IPS-15b (cell line): ENCODE results near the gene WFDC8.

Experiments used
- H3K27me3 ChIP-seq: one replicate; pipeline ENCODE4 v1.6.1; 2013; ENCODE audit warnings: low read length; ENCODE audit not compliant: control insufficient read depth, insufficient read depth
- H3K36me3 ChIP-seq: one replicate; pipeline ENCODE4 v1.6.1; 2013; ENCODE audit warnings: low read length; ENCODE audit not compliant: control insufficient read depth, insufficient read depth
- H3K4me1 ChIP-seq: one replicate; pipeline ENCODE4 v1.6.1; 2013; ENCODE audit warnings: mild to moderate bottlenecking, low read length; ENCODE audit not compliant: control insufficient read depth, insufficient read depth
- H3K4me3 ChIP-seq: one replicate; pipeline ENCODE4 v1.5.1; 2013; ENCODE audit warnings: low read depth, low read length
- H3K9ac ChIP-seq: one replicate; pipeline ENCODE4 v1.6.1; 2013; ENCODE audit warnings: low read depth, mild to moderate bottlenecking, low read length
- H3K9me3 ChIP-seq: one replicate; pipeline ENCODE4 v1.6.1; 2013; ENCODE audit warnings: mild to moderate bottlenecking, low read length; ENCODE audit not compliant: control insufficient read depth, insufficient read depth

Gene WFDC8

DNA sequence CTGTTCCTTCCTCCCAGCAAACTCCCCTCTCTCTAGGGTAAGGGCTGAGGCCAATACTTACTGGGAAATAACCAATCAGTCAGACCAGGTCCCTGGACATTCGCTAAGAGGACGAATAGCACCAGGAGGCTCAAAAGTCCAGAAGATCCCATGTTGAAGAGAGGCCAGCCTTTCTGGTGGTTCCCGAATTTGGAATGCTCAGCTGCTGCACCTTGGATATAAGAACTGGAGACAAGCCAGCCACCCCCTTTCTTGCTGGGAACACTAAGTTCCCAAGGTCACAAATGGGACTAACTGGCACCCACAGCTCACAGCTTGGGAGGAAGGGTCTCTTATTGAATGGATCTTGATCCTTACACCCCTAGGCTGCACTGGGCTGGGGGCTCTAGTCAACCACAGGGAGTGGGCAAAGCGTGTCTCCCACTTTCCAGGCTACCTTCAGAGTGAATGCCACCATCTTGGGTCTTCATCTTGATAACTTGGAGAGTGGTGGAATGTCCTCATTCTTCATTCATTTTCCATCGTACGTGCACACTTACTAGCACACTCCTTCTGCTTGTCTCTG is 31.8 kb downstream of the WFDC8 start, which contains the start of gene EPPIN:
Gene EPPIN, minus strand, starts transcription at position 196 of the 565 bp plus-strand sequence. Its CDS starts 44 bp downstream, at position 152.
- H3K9me3 ChIP-seq: no peaks in the 10 kb centered on the region
- no peaks in the 10 kb centered on the region for H3K36me3 ChIP-seq
- H3K4me3 ChIP-seq: no peak within 1 kb of the TSS
- peaks cover 2% of the 10 kb centered on the region for H3K27me3 ChIP-seq
- H3K4me1 ChIP-seq: peaks cover 2% of the 10 kb centered on the region
- H3K9ac ChIP-seq: no peak within 1 kb of the TSS

DNA sequence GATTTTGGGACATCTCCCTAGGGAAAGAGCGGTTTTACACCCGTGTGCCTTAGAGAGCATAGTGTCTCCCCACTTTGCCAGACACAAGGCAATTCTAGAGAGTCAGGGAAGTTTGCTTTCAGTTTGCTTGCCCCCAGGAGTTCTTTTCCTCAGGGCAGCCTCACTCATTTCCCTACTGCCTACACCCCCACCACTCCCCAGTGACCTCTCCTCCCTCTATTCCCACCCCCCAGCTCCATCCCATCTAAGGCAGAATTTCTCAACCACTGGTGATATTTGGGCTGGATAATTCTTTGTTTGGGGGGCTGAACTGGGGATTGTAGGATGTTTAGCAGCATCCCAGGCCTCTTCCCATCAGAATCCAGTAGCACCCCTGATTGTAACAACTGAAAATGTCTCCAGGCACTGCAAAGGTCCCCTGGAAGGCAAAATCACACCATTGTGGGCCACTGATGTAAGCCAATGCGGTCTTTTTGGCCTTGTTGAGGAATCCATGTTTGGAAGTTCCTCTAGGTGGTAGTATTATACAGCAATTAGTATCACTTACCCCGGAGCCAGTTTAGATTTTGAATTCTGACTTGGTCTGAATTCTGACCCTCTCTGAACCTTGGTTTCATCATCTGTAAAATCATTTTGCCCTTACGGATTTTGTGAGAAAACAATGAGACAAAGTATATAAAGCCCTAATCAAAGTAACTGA is 33.2 kb downstream of the WFDC8 start:
- no peaks in the 10 kb centered on the region for H3K9me3 ChIP-seq
- peaks cover 4% of the 10 kb centered on the region for H3K27me3 ChIP-seq
- no peaks in the 10 kb centered on the region for H3K36me3 ChIP-seq
- H3K4me3 ChIP-seq: no peak overlapping the region
- no peak overlapping the region for H3K9ac ChIP-seq
- H3K4me1 ChIP-seq: peaks cover 2% of the 10 kb centered on the region

- Histone ChIP-seq H3K4me3 (no peak overlapping the region), H3K36me3 (no peaks in the 10 kb centered on the region), H3K9ac (no peak overlapping the region), H3K4me1 (peaks cover 2% of the 10 kb centered on the region), H3K9me3 (no peaks in the 10 kb centered on the region), H3K27me3 (peaks cover 4% of the 10 kb centered on the region)
These were observed 33.7 kb downstream of the WFDC8 start for GRCh38 chr20:45545351-45545750.

- peaks cover 3% of the 10 kb centered on the region for H3K27me3 ChIP-seq
- no peak within 1 kb of the TSS for H3K9ac ChIP-seq
- peaks cover 2% of the 10 kb centered on the region for H3K4me1 ChIP-seq
- no peaks in the 10 kb centered on the region for H3K9me3 ChIP-seq
- H3K4me3 ChIP-seq: no peak within 1 kb of the TSS
- no peaks in the 10 kb centered on the region for H3K36me3 ChIP-seq
These were observed 39.7 kb downstream of the WFDC8 start, which contains the start of gene WFDC6 for GRCh38 chr20:45539382-45539781. TSS of gene WFDC6 (minus strand) at chr20:45539482. CDS start at chr20:45539407, 75 bp downstream.

GRCh38 chr20:45538209-45538799 is 40.8 kb downstream of the WFDC8 start:
- no peaks in the 10 kb centered on the region for H3K9me3 ChIP-seq
- H3K4me1 ChIP-seq: peaks cover 2% of the 10 kb centered on the region
- no peak overlapping the region for H3K4me3 ChIP-seq
- peaks cover 3% of the 10 kb centered on the region for H3K27me3 ChIP-seq
- no peak overlapping the region for H3K9ac ChIP-seq
- H3K36me3 ChIP-seq: no peaks in the 10 kb centered on the region

GRCh38 chr20:45527294-45527693 is 51.8 kb downstream of the WFDC8 start:
- Histone ChIP-seq H3K9me3 (no peaks in the 10 kb centered on the region), H3K4me1 (no peaks in the 10 kb centered on the region), H3K9ac (no peak overlapping the region), H3K27me3 (no peaks in the 10 kb centered on the region), H3K4me3 (no peak overlapping the region), H3K36me3 (no peaks in the 10 kb centered on the region)

GRCh38 chr20:45523821-45524220 is 55.3 kb downstream of the WFDC8 start:
- Histone ChIP-seq H3K9me3 (no peaks in the 10 kb centered on the region), H3K27me3 (no peaks in the 10 kb centered on the region), H3K4me1 (no peaks in the 10 kb centered on the region)

DNA sequence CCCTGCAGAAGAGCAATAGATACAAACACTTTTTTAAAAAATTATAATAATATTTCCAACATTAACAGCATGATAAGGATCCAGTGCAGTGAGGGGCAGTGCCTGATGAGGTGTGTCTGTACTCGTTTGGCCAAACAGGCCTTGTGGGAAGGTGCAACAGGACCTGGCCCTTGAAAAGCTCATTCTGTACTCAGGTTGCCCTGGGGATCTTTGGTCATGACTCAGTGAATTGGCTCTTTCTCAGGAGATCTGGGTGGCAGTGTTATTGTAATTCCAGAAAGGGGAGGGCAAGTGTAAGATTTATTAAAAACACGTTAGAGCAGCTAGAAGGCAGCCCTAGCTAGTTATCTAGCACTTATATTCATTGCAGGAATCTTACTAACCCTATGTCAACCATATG is 60.8 kb downstream of the WFDC8 start:
- no peaks in the 10 kb centered on the region for H3K36me3 ChIP-seq
- no peak overlapping the region for H3K9ac ChIP-seq
- H3K4me1 ChIP-seq: peaks cover 2% of the 10 kb centered on the region
- H3K27me3 ChIP-seq: no peaks in the 10 kb centered on the region
- no peak overlapping the region for H3K4me3 ChIP-seq
- no peaks in the 10 kb centered on the region for H3K9me3 ChIP-seq

More at GRCh38 chr20:45523821-45524220, 55.3 kb downstream of the WFDC8 start:
- H3K36me3 ChIP-seq: no peaks in the 10 kb centered on the region
- H3K9ac ChIP-seq: no peak overlapping the region
- H3K4me3 ChIP-seq: no peak overlapping the region

DNA sequence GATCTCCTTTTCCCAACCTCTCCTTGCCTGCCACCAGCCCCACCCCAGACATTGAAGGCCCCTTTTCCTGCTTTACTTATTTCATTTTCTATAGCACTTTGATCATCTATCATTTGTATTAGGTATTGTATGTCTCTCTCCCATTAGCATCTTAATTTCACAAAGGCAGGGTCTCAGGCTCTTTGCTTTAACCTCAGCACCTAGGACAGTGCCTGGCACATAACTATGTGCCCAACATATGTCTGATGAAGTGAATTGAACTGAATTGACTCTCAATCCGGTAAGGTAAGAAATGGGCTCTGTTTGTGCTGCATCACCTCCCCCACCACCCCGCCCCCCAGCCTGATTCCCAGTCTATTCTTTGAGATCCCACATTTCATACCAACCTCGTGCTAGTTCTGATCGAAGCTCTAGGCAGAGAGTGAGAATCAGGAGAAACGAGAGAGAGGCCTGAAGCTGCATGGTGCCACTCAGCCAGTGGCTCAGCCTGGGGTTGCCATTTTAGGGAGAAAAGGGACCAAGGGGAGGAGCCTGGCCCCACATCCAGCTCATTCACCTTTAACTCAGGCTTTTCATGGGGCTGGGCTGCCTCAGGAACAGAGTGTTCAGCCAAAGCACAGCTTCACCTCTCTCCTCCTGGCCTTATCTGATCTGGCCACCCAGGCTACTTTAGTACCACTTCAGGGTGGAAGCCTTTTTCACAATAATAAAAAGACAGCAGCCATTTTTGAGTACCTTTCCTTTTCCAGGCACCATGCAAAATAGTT is 63.8 kb downstream of the WFDC8 start, which contains the start of gene SPINT3:
Gene SPINT3, minus strand, starts transcription at position 476 of the 767 bp plus-strand sequence. Its CDS starts 14 bp downstream, at position 462.
- H3K4me1 ChIP-seq: peaks cover 2% of the 10 kb centered on the region
- no peaks in the 10 kb centered on the region for H3K36me3 ChIP-seq
- no peak within 1 kb of the TSS for H3K4me3 ChIP-seq
- no peaks in the 10 kb centered on the region for H3K27me3 ChIP-seq
- no peak within 1 kb of the TSS for H3K9ac ChIP-seq
- no peaks in the 10 kb centered on the region for H3K9me3 ChIP-seq

DNA sequence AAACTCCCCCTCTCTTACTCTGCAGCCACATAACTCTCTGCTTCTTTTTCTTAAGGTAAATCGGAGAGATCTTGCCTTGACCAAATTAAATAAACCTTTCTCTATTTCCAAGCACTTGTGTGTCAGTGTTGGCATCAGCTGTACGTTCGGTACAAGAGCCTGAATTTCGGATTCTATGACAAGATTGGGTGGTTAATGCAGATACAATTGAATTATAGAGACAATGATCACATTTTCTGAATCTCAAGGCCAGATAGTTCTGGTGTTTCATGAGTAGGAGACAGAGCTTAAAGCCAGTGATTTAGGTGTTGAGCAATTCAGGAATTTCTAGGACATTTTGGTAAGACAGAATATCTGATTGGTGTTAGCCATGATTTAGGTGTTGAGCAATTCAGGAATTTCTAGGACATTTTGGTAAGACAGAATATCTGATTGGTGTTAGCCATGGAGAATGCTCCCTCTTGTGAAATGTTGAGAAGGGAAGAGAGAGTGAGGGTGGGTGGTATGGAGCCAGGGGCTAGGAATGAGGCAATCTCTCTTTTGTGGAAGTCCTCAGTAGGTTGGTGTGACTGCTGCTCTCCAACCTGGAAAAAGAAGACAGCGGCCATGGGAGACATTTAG is 68.7 kb downstream of the WFDC8 start:
- no peaks in the 10 kb centered on the region for H3K4me1 ChIP-seq
- H3K27me3 ChIP-seq: no peaks in the 10 kb centered on the region
- no peaks in the 10 kb centered on the region for H3K36me3 ChIP-seq
- H3K9ac ChIP-seq: no peak overlapping the region
- no peak overlapping the region for H3K4me3 ChIP-seq
- no peaks in the 10 kb centered on the region for H3K9me3 ChIP-seq

GRCh38 chr20:45509091-45509490 is 70.0 kb downstream of the WFDC8 start:
- Histone ChIP-seq H3K9me3 (no peaks in the 10 kb centered on the region), H3K27me3 (no peaks in the 10 kb centered on the region), H3K9ac (no peak overlapping the region), H3K4me3 (no peak overlapping the region), H3K4me1 (no peaks in the 10 kb centered on the region), H3K36me3 (no peaks in the 10 kb centered on the region)
